ENCODE measurements around the gene PSMD1.

- no peak for TF ChIP-seq CTCF (IDR thresholded peaks at IDR 0.05; ENCODE audit: low read depth, low read length)
- TF ChIP-seq POLR2A (IDR thresholded peaks at IDR 0.05; ENCODE audit: extremely low read depth, insufficient read length), result no peak
- TF ChIP-seq MYC (IDR thresholded peaks at IDR 0.05; ENCODE audit: low read depth, low read length), result no peak
Measured at GRCh38 chr2:231012463-231012862, 44.2 kb upstream of the PSMD1 start.

All from NB4 (cell line).